PC-3 (cell line): ENCODE data around the gene HDAC4. TPM values are rescaled to one million over a fixed set of nuclear protein-coding genes. Genes with fewer than 3 reads are reported as not detected.

Experiments
- ATAC-seq: fragments of 200-7000 bp; cut with Tn5 transposase; 2 replicates; pipeline ENCODE4 v1.9.1; 2020; ENCODE audit warnings: mild to moderate bottlenecking, moderate library complexity
- BruUV-seq: library from RNA; stranded (reverse); fragments of 400-500 nt; replicated peaks from 2 replicates; lab custom pipeline; 2021; lab: Mats Ljungman, UMichigan
- CTCF ChIA-PET: fragments of 300-600 bp; sonication (Branson Sonifier 250); formaldehyde crosslinking; loops from one replicate; lab custom pipeline; 2022; ENCODE audit warnings: antibody characterized with exemption; lab: Charles Lee
- POLR2A ChIA-PET: fragments of 300-600 bp; sonication (Branson Sonifier 250); formaldehyde crosslinking; loops from one replicate; lab custom pipeline; 2022; ENCODE audit warnings: antibody characterized with exemption; ENCODE audit not compliant: unreplicated experiment; lab: Charles Lee
- DNase-seq: peaks from one replicate; pipeline ENCODE4 v3.0.0-alpha.2; 2015
- H2AFZ ChIP-seq: fragments of 300-600 bp; sonication (generic); 2 replicates; pipeline ENCODE4 v1.6.0; 2016; ENCODE audit warnings: antibody characterized with exemption, low read length
- H3F3A ChIP-seq: fragments of 300-600 bp; sonication (generic); one replicate; pipeline ENCODE4 v1.6.0; 2017; ENCODE audit warnings: antibody characterized with exemption, low read length, control low read depth, mild to moderate bottlenecking; ENCODE audit not compliant: unreplicated experiment
- H3K27ac ChIP-seq: fragments of 300-600 bp; sonication (generic); 2 replicates; pipeline ENCODE4 v1.5.1; 2016; ENCODE audit warnings: mild to moderate bottlenecking, low read length
- H3K27me3 ChIP-seq: fragments of 300-600 bp; sonication (generic); 2 replicates; pipeline ENCODE4 v1.6.1; 2016; ENCODE audit warnings: low read length, mixed read lengths
- H3K36me3 ChIP-seq: fragments of 300-600 bp; sonication (generic); 2 replicates; pipeline ENCODE4 v1.6.1; 2016; ENCODE audit warnings: low read depth, mixed run types, low read length, mixed read lengths
- H3K4me1 ChIP-seq: fragments of 300-600 bp; sonication (generic); 2 replicates; pipeline ENCODE4 v1.5.1; 2016; ENCODE audit warnings: low read length; ENCODE audit not compliant: insufficient read depth
- H3K4me2 ChIP-seq: fragments of 300-600 bp; sonication (generic); 2 replicates; pipeline ENCODE4 v1.6.0; 2016; ENCODE audit warnings: low read length
- H3K4me3 ChIP-seq: fragments of 300-600 bp; sonication (generic); 2 replicates; pipeline ENCODE4 v1.5.1; 2016; ENCODE audit warnings: mild to moderate bottlenecking, low read length, mixed read lengths
- H3K79me2 ChIP-seq: fragments of 300-600 bp; sonication (generic); 2 replicates; pipeline ENCODE4 v1.6.1; 2017; ENCODE audit warnings: low read length, mixed read lengths
- H3K9ac ChIP-seq: fragments of 300-600 bp; sonication (generic); 2 replicates; pipeline ENCODE4 v1.6.0; 2016; ENCODE audit warnings: mild to moderate bottlenecking, low read length
- H3K9me2 ChIP-seq: fragments of 300-600 bp; sonication (generic); replicated peaks from 2 replicates; pipeline ENCODE4 v1.6.1; 2016; ENCODE audit warnings: mixed run types, low read length, mixed read lengths
- H3K9me3 ChIP-seq: fragments of 300-600 bp; sonication (generic); 2 replicates; pipeline ENCODE4 v1.6.1; 2016; ENCODE audit warnings: low read length, mixed read lengths
- H4K20me1 ChIP-seq: fragments of 300-600 bp; sonication (generic); 2 replicates; pipeline ENCODE4 v1.6.1; 2016; ENCODE audit warnings: low read length, mixed read lengths
- EZH2 ChIP-seq: fragments of 300-600 bp; sonication (generic); IDR thresholded peaks from one replicate; pipeline ENCODE4 v1.6.1; 2017; ENCODE audit warnings: antibody characterized with exemption, mild to moderate bottlenecking, low read length; ENCODE audit not compliant: unreplicated experiment
- EZH2phosphoT487 ChIP-seq: fragments of 300-600 bp; sonication (generic); IDR thresholded peaks from 2 replicates; pipeline ENCODE4 v1.6.1; 2018; ENCODE audit warnings: mild to moderate bottlenecking, antibody characterized with exemption, low read length, borderline replicate concordance
- intact Hi-C: fragments of 100-400 bp; cut with micrococcal nuclease; formaldehyde crosslinking; loops from 2 replicates; pipeline ENCODE4 v1.9.0; 2023
- total RNA-seq: library from RNA; depleted of rRNA; stranded (reverse); fragments of >200 nt; gene quantifications from 2 replicates; pipeline ENCODE4 v1.2.3, GENCODE V29; 2014
- TF ChIP-seq, protein P1 (sequence below): fragments of 300-600 bp; sonication (generic); conservative IDR thresholded peaks from 2 replicates; pipeline ENCODE4 v1.5.1; 2017; ENCODE audit warnings: antibody characterized with exemption, low read depth, mild to moderate bottlenecking, low read length

The HDAC4 gene
- total RNA-seq, 1 experiment from 2014 or later, result 8.5 TPM

DNA sequence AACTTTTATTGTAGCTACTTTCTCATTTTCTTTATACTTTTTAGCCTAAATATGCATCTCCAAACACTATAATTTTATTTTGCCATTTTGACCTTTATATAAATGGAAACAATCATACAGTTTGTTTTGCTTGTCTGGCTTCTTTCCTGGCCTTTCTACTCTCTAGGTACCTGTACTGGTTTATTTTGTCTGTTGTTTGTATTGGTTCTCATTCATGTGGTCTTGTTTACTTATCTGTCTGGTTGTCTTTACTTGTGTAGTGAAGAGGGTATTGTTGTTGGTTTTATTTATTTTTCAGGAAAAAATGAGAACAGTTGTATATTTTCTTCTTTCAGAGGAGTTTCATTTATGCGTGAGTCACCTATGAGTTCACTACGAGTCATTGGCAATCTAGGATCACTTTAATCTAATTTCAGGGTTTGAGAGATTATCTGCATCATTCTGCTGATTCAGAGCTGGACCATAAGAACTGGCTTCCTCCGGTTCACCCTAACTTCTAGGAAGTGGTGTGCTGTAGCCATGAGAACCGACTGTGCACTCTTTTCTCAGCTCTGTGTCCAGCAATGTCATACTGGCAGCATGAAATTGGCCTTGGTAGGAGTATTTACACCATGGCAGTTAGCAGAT is 33.1 kb upstream of the HDAC4 start:
- Histone ChIP-seq H3K27me3 (peaks cover 13% of the 10 kb centered on the region), H3F3A (no peaks in the 10 kb centered on the region), H3K27ac (peak overlapping the region; percentile 80), H3K36me3 (no peaks in the 10 kb centered on the region), H3K9ac (peak overlapping the region; percentile 36; the same call in 1 of the 2 replicates), H3K79me2 (no peaks in the 10 kb centered on the region), H3K9me2 (no peaks in the 10 kb centered on the region), H3K4me1 (peaks cover 18% of the 10 kb centered on the region), H3K4me3 (no peak overlapping the region), H3K4me2 (peak overlapping the region; percentile 3; the same call in 1 of the 2 replicates), H4K20me1 (no peaks in the 10 kb centered on the region), H3K9me3 (no peaks in the 10 kb centered on the region), H2AFZ (no peak overlapping the region)
- ChIA-PET CTCF (no interaction called here), POLR2A (no interaction called here)
- BruUV-seq, result no TSS peak
- DNase-seq, result peak; percentile 77
- ATAC-seq, result peak; percentile 87
- intact Hi-C loops, result no loop called here
- TF ChIP-seq, protein P1, sequence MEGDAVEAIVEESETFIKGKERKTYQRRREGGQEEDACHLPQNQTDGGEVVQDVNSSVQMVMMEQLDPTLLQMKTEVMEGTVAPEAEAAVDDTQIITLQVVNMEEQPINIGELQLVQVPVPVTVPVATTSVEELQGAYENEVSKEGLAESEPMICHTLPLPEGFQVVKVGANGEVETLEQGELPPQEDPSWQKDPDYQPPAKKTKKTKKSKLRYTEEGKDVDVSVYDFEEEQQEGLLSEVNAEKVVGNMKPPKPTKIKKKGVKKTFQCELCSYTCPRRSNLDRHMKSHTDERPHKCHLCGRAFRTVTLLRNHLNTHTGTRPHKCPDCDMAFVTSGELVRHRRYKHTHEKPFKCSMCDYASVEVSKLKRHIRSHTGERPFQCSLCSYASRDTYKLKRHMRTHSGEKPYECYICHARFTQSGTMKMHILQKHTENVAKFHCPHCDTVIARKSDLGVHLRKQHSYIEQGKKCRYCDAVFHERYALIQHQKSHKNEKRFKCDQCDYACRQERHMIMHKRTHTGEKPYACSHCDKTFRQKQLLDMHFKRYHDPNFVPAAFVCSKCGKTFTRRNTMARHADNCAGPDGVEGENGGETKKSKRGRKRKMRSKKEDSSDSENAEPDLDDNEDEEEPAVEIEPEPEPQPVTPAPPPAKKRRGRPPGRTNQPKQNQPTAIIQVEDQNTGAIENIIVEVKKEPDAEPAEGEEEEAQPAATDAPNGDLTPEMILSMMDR, result no peak
- no peak for TF ChIP-seq EZH2
- TF ChIP-seq EZH2phosphoT487, result no peak

GRCh38 chr2:239432174-239432573 is 31.4 kb upstream of the HDAC4 start:
- POLR2A ChIA-PET, result no interaction called here
- no peaks in the 10 kb centered on the region for H3K79me2 ChIP-seq
- DNase-seq (no peak), ATAC-seq (no peak)
- no peak overlapping the region for H3K4me3 ChIP-seq
- no peaks in the 10 kb centered on the region for H3K36me3 ChIP-seq
- no peaks in the 10 kb centered on the region for H3K9me2 ChIP-seq
- H3K4me1 ChIP-seq, result peaks cover 18% of the 10 kb centered on the region
- CTCF ChIA-PET, result no interaction called here
- no peak overlapping the region for H2AFZ ChIP-seq
- H3K9ac ChIP-seq, result no peak overlapping the region
- no peak overlapping the region for H3K4me2 ChIP-seq
- H4K20me1 ChIP-seq, result no peaks in the 10 kb centered on the region
- no TSS peak for BruUV-seq
- intact Hi-C loops, result no loop called here
- H3F3A ChIP-seq, result no peaks in the 10 kb centered on the region
- no peak overlapping the region for H3K27ac ChIP-seq
- TF ChIP-seq, protein P1, result no peak
- TF ChIP-seq EZH2 (no peak), EZH2phosphoT487 (no peak)
- no peaks in the 10 kb centered on the region for H3K9me3 ChIP-seq
- peaks cover 15% of the 10 kb centered on the region for H3K27me3 ChIP-seq

GRCh38 chr2:239431536-239431935 is 30.7 kb upstream of the HDAC4 start:
- no peaks in the 10 kb centered on the region for H3K79me2 ChIP-seq
- H3K27me3 ChIP-seq, result peaks cover 17% of the 10 kb centered on the region
- no peaks in the 10 kb centered on the region for H3K9me2 ChIP-seq
- H3K9ac ChIP-seq, result no peak overlapping the region
- no TSS peak for BruUV-seq
- H4K20me1 ChIP-seq, result no peaks in the 10 kb centered on the region
- DNase-seq (no peak), ATAC-seq (no peak)
- H3K4me1 ChIP-seq, result peaks cover 18% of the 10 kb centered on the region
- no peak overlapping the region for H3K4me2 ChIP-seq
- no peaks in the 10 kb centered on the region for H3K36me3 ChIP-seq
- TF ChIP-seq, protein P1, result no peak
- TF ChIP-seq EZH2 (no peak), EZH2phosphoT487 (no peak)
- intact Hi-C loops, result no loop called here
- H2AFZ ChIP-seq, result no peak overlapping the region
- no peaks in the 10 kb centered on the region for H3K9me3 ChIP-seq
- no peaks in the 10 kb centered on the region for H3F3A ChIP-seq
- CTCF ChIA-PET, result no interaction called here
- no peak overlapping the region for H3K4me3 ChIP-seq
- no peak overlapping the region for H3K27ac ChIP-seq
- POLR2A ChIA-PET, result no interaction called here
